ENCODE data around the gene SNRNP25.
A peak's percentile ranks its signal among the peaks of the same experiment; 100 is the strongest.
"Not testable (repeated sequence)": the region's sequence is repeated elsewhere in the genome, so short reads cannot be mapped to it uniquely, and the experiment has no call there.

The SNRNP25 gene

GRCh38 chr16:33877-34647 is 19.6 kb upstream of the SNRNP25 start:
- no peak for DNase-seq (ENCODE audit: low read depth)
- no peak overlapping the region for H3K4me3 ChIP-seq (ENCODE audit: low read depth, low read length)
- no peak for TF ChIP-seq CTCF (conservative IDR thresholded peaks at IDR 0.05; ENCODE audit: low read depth, low read length)

DNA sequence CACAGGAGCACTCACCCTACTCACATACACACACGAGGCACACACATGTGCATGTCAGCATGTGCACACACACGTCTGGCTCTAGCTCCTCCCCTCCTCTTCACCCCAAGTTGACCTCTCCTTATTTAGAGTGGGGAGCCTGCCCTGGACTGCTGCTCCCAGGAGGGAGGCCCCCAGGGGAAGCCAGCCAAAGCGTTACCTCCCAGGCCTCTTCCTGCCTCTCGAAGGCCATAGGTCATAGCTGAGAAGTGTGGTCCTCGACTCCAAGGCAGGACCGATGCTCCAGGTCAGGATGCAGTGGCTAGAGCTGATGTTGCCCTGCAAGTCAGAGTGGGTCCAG is 19.0 kb upstream of the SNRNP25 start:
- H3K4me3 ChIP-seq (ENCODE audit: low read depth, low read length): no peak overlapping the region
- no peak for TF ChIP-seq CTCF (conservative IDR thresholded peaks at IDR 0.05; ENCODE audit: low read depth, low read length)
- no peak for DNase-seq (ENCODE audit: low read depth)

DNA sequence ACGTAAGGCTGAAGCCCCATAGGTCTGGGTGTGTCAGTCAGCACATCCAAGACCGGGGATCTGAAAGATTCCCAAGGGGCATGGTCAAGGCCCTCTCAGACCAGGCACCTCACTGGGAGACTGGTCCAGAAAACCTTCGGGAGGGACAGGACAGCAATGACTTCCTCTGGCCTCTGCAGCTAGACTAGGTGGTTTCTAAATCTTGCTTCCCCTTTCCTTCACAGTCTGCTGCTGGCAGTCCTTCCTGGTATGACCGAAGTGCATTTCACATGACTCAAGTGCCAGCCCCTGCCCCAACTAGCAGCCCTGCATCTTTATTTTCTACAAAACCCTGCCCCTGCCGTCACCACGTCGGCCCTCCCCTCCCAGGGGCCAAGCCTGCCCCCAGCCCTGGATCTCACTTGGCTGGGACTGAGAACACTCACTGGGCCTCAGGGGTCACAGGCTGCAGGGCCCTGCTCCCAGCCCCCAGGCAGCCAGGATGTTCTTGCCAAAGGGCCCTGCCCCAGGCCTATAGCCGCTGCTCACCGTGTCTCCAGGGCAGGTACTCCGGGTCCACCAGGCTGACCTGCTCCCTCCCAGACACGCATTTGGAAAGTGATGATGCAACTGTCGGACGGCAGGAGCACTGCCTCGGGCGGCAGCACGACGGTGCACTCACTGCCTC is 18.5 kb upstream of the SNRNP25 start:
- no peak for TF ChIP-seq CTCF (conservative IDR thresholded peaks at IDR 0.05; ENCODE audit: low read depth, low read length)
- no peak for DNase-seq (ENCODE audit: low read depth)

DNA sequence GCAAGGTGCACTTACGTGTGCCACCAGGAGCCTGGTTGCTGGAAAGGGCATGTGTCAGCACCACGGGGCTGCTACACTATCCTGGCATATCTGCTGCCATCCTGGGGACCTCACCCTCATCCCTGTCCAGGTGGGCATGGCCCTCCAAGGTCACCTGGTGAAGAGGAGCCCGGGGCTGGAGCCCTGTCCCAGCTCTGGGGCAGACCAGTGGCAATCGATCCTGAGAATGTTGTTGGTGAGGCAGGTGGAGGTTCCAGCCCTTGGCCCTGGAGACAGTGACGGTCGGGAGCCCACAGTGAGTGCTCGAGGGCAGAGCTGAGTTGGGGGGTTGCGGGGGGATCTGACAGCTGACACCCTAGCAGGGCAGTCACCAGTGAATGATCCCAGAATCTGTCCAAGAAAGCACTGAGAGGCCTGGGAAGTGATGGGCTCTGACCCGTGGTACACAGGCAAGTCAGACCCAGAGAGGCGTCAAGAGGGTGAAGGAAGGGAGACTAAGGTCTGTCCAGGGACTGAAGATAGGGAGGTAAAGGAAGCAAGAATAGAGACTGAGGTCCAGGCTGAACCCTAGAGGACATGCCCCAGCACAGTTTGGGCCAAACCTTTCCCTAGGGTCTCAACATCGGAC is 17.8 kb upstream of the SNRNP25 start:
- no peak for DNase-seq (ENCODE audit: low read depth)
- no peak overlapping the region for H3K4me3 ChIP-seq (ENCODE audit: low read depth, low read length)
- TF ChIP-seq CTCF (conservative IDR thresholded peaks at IDR 0.05; ENCODE audit: low read depth, low read length): no peak

More for the DNA sequence above, 18.5 kb upstream of the SNRNP25 start:
- H3K4me3 ChIP-seq (ENCODE audit: low read depth, low read length): no peak overlapping the region

DNA sequence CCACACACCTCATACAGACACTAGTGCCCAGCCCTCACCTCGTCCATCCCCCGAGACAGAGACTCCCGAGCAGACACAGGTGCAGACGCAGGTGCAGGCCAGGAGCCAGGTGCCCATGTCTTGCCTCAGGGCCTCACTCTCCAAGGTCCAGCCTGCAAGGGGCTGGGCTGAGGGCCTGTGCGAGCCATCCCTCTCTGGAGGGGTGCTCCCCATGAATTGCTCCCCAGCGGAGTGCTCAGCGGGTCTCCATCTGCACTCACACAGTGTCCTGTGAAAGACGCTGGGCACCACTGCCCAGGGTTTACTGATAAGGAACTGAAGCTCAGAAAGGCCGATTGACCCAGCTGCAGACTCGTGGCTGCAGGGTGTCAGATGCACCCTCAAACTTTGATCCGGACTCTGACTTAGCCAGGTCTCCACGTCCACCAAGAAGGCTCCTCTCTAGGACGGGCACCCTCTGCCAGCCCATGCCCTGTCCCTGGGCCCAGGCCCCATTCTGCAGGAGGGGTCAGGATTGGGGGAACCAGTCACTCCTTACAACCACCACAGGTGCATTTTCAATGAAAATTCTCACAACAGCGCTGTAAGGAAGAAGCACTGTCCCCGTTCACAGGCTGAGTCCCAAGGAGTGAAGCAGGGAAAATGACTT is 17.2 kb upstream of the SNRNP25 start:
- no peak overlapping the region for H3K4me3 ChIP-seq (ENCODE audit: low read depth, low read length)
- TF ChIP-seq CTCF (conservative IDR thresholded peaks at IDR 0.05; ENCODE audit: low read depth, low read length): no peak
- DNase-seq (ENCODE audit: low read depth): no peak

DNA sequence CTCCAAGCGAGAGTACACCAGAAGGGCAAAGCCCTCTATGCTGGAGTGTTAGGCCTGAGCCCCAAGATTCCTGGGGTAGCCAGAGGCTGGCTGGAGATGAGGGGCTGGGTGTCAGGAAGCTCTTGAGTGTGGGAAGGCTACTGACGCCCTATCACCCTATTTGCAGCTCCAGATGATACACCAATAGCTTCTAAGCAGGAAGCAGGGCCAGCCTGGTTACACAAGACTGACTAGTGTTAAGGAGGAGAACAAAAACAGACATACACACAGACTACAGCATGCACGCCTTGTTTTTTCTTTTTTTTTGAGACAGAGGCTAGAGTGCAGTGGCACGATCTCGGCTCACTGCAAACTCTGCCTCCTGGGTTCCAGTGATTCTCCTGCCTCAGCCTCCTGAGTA is 16.1 kb upstream of the SNRNP25 start:
- no peak overlapping the region for H3K4me3 ChIP-seq (ENCODE audit: low read depth, low read length)
- DNase-seq (ENCODE audit: low read depth): peak; percentile 50
- no peak for TF ChIP-seq CTCF (conservative IDR thresholded peaks at IDR 0.05; ENCODE audit: low read depth, low read length)

- DNase-seq (ENCODE audit: low read depth); H3K4me3 ChIP-seq (ENCODE audit: low read depth, low read length): not testable (repeated sequence)
Observed at GRCh38 chr16:38206-38605, 15.4 kb upstream of the SNRNP25 start.

Measured in choroid plexus epithelial cell (primary cell).